Ectodermal cell (in vitro differentiated cells): Measurements from ENCODE around the gene MBNL2.

Source experiments
- H3K27ac ChIP-seq: 2 replicates; pipeline ENCODE4 v1.7.0; 2013; ENCODE audit warnings: mild to moderate bottlenecking, low read depth, low read length; ENCODE audit not compliant: insufficient read depth, poor library complexity, severe bottlenecking
- H3K27me3 ChIP-seq: 2 replicates; pipeline ENCODE4 v1.7.0; 2013; ENCODE audit warnings: mild to moderate bottlenecking, low read length; ENCODE audit not compliant: insufficient read depth, control insufficient read depth, poor library complexity, severe bottlenecking
- H3K36me3 ChIP-seq: one replicate; pipeline ENCODE4 v1.7.0; 2013; ENCODE audit warnings: low read length; ENCODE audit not compliant: control insufficient read depth, insufficient read depth
- H3K4me1 ChIP-seq: one replicate; pipeline ENCODE4 v1.7.0; 2013; ENCODE audit warnings: low read length; ENCODE audit not compliant: control insufficient read depth, insufficient read depth
- H3K4me3 ChIP-seq: 2 replicates; pipeline ENCODE4 v1.7.0; 2013; ENCODE audit warnings: low read depth, low read length, control low read depth; ENCODE audit not compliant: insufficient read depth
- H3K9me3 ChIP-seq: 2 replicates; pipeline ENCODE4 v1.7.0; 2013; ENCODE audit warnings: mild to moderate bottlenecking, low read length, moderate library complexity; ENCODE audit not compliant: control insufficient read depth
- WGBS, 2 experiments: methylation state at CpG; one replicate each; pipeline ENCODE4 v1.1.7; 2013; ENCODE audit warnings: missing lambda C conversion rate in 2 of 2; 5-methylcytosine and 5-hydroxymethylcytosine counted together

The MBNL2 gene

DNA sequence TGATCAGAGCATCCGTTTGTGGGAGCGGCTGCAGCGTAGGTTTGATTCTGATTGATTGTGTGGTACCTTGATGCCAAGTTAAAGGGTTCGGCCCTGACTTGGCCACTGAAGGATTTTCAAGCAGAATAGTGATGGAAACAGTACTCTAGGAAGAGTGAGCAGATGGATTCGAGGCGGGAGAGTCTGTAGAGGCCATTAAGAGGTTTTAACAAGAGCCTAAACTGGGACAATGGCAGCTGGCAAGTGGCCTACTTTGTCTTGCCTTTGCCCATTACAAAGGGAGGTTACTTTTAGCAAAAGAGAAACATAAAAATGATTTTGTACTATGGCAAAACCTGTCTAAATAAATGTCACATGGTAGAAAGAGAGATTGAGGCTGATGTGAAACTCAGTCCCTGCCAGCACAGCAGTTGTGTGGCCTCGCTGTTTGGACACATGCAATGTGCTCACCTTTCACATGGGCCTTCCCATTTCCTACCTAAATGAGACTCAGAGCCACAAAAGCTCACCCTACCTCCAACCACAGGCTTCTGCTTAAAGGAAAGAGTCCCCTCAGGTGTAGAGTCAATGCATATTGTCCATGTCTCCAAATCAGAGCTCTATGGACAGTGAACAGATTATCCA is 149.5 kb downstream of the MBNL2 start:
- Histone ChIP-seq H3K4me1 (peaks cover 10% of the 10 kb centered on the region), H3K27ac (no peak overlapping the region), H3K4me3 (no peak overlapping the region), H3K27me3 (no peaks in the 10 kb centered on the region), H3K36me3 (no peaks in the 10 kb centered on the region), H3K9me3 (no peaks in the 10 kb centered on the region)
- WGBS, 2 experiments: 96 to 97% methylated on average over 7 of the region's 7 CpGs

DNA sequence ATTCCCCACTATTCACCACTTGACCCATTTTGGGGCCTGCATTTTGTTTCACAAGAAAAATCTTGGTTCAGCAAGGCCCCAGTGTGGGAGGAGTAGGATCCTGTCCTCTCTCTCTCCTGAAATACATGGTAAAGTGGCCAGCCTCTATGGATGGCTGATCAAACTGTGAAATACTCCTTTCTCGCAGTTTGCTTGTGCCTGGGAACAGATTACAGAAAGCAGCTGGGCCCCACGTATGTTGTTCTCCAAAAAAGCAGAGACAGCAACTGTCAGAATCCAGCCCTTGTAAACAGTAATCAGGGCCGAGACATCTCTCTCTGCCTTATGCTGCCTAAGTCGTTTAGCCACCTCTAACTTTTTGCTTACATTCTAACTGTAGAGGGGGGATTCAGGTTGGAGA is 150.8 kb downstream of the MBNL2 start:
- Histone ChIP-seq H3K4me3 (no peak overlapping the region), H3K36me3 (no peaks in the 10 kb centered on the region), H3K27ac (no peak overlapping the region), H3K9me3 (no peaks in the 10 kb centered on the region), H3K27me3 (no peaks in the 10 kb centered on the region), H3K4me1 (no peaks in the 10 kb centered on the region)
- 81 to 86% methylated on average over 4 of the region's 4 CpGs for WGBS, 2 experiments

DNA sequence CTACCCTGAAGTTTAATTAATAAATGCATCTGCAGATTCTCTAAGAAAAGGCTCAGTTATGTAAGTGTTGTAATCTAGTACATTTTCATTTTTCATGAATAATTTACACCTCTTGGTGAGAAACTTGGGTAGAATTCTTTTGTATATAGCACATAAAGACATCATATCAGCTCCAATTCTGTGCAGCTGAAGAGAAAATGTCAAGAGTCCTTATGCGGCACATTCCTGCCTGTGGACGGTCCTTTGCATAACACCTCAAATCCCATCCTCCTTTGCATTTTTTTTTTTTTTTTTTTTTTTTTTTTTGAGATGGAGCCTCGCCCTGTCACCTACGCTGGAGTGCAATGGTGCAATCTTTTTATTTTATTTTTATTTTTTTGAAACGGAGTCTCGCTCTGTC is 151.7 kb downstream of the MBNL2 start:
- H3K27ac ChIP-seq: no peak overlapping the region
- H3K4me1 ChIP-seq: no peaks in the 10 kb centered on the region
- H3K4me3 ChIP-seq: no peak overlapping the region
- no peaks in the 10 kb centered on the region for H3K36me3 ChIP-seq
- 83 to 94% methylated on average over 6 of the region's 6 CpGs for WGBS, 2 experiments
- no peaks in the 10 kb centered on the region for H3K9me3 ChIP-seq
- no peaks in the 10 kb centered on the region for H3K27me3 ChIP-seq

DNA sequence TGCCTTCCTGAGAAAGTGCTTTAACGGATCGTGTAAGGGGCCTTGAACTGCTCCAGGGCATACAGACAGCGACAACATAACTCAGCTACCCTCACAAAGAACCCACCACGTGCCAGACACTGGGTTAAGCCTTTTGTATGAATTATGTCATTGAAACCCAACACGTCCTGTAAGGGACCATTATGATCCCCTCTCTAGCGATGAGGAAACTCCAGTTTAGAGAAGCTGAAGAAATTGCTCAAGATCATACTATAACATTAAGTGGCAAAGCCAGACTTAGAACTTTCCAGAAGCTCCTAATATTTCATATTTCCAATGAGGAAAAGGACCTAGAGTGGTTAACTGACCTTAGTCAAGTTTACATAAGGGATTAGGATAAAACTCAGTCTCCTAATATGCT is 154.8 kb downstream of the MBNL2 start:
- H3K27me3 ChIP-seq: no peaks in the 10 kb centered on the region
- H3K4me3 ChIP-seq: no peak overlapping the region
- no peaks in the 10 kb centered on the region for H3K4me1 ChIP-seq
- H3K27ac ChIP-seq: no peak overlapping the region
- 90 to 97% methylated on average over 5 to 6 of the region's 6 CpGs for WGBS, 2 experiments
- H3K36me3 ChIP-seq: no peaks in the 10 kb centered on the region
- no peaks in the 10 kb centered on the region for H3K9me3 ChIP-seq

DNA sequence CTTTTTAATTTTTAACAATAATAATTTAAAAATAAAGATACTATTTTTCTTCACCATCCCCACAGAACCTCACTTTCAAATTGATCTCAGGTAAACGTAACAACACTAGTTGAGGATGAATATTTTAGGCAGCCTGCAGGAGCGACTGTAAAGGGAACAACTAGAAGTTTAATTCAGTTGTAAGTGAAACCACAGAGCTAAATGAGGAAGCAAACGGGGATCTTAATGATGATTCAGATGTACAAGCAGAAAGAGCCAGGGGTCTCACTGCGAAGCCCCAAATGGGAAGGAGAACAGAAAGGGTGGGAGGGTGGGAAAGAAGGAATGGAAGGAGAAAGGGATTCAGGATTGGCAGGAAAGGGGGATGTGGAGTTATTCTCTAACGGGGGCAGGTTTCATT is 157.3 kb downstream of the MBNL2 start:
- Histone ChIP-seq H3K27me3 (no peaks in the 10 kb centered on the region), H3K36me3 (no peaks in the 10 kb centered on the region), H3K27ac (no peak overlapping the region), H3K4me3 (no peak overlapping the region), H3K4me1 (no peaks in the 10 kb centered on the region), H3K9me3 (no peaks in the 10 kb centered on the region)
- 91 to 94% methylated on average over 5 of the region's 5 CpGs for WGBS, 2 experiments

DNA sequence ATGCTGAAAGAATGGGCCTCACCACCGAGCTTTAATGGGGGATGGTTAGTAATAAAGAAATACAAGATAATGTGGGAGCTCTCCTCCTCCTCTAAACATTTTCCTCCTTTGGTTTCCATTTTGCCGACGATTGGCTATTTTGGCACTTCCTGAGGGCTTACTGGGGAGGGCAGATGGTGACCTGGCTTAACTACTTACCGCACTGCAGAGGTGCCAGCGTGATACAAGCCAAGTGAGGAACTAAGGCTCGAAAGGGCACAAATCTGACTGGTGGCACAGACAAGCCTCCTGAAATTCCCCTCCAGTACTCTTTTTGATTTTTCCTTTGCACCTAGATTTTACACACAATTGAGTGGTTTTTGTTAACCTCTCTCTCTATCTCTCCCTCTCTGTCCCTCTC is 158.6 kb downstream of the MBNL2 start:
- H3K4me1 ChIP-seq: no peaks in the 10 kb centered on the region
- no peaks in the 10 kb centered on the region for H3K9me3 ChIP-seq
- H3K4me3 ChIP-seq: no peak overlapping the region
- 90 to 95% methylated on average over 5 to 6 of the region's 6 CpGs for WGBS, 2 experiments
- H3K27me3 ChIP-seq: no peaks in the 10 kb centered on the region
- H3K27ac ChIP-seq: no peak overlapping the region
- H3K36me3 ChIP-seq: no peaks in the 10 kb centered on the region

DNA sequence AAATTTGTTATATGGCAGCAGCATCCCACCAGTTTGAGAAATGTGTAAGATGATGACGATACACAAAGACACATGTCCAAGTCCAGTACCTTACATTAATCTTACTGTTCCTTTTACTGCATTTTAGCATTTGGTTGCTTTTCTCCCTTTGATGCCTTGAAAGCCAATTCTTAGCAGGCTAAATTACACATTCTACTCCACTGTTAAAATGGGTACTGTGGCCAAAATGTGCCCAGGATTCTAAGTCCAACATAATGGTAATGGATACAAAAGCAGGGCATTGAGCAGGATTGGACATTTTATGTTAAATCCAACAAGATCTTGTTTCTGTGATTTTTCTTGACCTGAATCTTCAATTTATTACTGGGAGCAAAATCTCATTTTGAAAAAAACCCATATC is 159.1 kb downstream of the MBNL2 start:
- 89 to 100% methylated on average over 1 of the region's 1 CpG for WGBS, 2 experiments
- H3K4me3 ChIP-seq: no peak overlapping the region
- H3K9me3 ChIP-seq: no peaks in the 10 kb centered on the region
- no peak overlapping the region for H3K27ac ChIP-seq
- no peaks in the 10 kb centered on the region for H3K4me1 ChIP-seq
- H3K27me3 ChIP-seq: no peaks in the 10 kb centered on the region
- no peaks in the 10 kb centered on the region for H3K36me3 ChIP-seq

DNA sequence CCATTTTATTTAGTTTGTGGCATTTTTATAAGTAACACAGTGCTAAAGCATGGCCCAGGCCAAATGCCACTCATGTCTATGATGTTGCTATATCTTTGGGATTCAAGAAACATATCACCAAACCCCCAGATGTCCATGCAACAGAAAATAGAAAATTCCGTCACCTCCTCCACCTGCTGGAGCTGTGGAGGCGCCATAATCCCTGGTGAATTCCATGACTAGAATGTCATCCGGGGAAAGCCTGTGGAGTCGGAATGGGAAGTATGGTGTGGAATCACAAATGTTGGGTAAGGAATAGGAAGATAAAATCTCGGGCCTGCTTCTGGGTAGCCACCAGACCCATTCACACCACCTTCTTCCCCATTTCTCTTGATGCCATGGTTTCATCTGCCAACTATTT is 160.1 kb downstream of the MBNL2 start:
- Histone ChIP-seq H3K4me3 (no peak overlapping the region), H3K27ac (no peak overlapping the region), H3K36me3 (no peaks in the 10 kb centered on the region), H3K9me3 (no peaks in the 10 kb centered on the region), H3K4me1 (no peaks in the 10 kb centered on the region), H3K27me3 (no peaks in the 10 kb centered on the region)
- WGBS, 2 experiments: 94 to 98% methylated on average over 5 of the region's 5 CpGs

DNA sequence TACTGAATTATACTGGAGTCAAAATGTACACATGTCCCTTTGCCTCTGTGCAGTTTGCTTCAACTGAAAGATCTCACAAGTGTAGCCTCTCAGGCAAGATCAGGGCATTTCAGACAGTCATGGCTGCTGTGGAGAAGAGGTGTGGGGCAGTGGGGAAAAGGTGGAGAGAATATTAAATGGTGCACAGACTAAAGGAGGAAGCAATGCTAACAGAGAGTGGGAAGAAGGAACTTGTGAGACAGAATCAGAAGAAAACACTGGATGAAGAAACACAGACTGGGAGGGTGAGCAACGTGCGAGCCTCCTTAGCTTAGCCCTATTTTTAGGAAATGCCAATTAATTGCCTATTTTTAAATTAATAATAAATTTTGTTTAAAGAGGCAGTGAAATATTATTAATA is 162.2 kb downstream of the MBNL2 start:
- Histone ChIP-seq H3K27me3 (no peaks in the 10 kb centered on the region), H3K27ac (no peak overlapping the region), H3K4me1 (no peaks in the 10 kb centered on the region), H3K9me3 (no peaks in the 10 kb centered on the region), H3K4me3 (no peak overlapping the region), H3K36me3 (no peaks in the 10 kb centered on the region)
- 83% methylated on average over 2 of the region's 2 CpGs; no CpG with 5 or more reads in 1 of the 2 experiments for WGBS, 2 experiments

DNA sequence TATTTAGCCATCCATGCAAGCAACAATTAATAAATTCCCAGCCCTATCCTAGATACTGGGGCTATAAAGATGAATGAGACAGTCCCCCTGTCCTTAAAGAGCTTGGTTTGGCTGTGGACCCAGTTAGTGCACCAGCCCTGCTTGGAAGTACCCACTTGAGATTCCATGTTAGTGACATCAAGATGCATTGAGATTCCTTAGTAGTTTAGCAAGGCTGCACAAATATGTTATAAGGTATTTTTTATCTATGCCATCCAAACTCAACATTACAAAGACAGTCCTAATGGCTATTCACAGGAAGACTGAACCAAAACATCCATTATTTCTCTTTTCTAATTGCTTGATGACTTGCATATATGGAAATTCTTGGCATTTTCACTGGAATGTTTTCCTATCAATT is 163.0 kb downstream of the MBNL2 start:
- Histone ChIP-seq H3K27me3 (no peaks in the 10 kb centered on the region), H3K9me3 (no peaks in the 10 kb centered on the region), H3K4me3 (no peak overlapping the region), H3K4me1 (no peaks in the 10 kb centered on the region), H3K36me3 (no peaks in the 10 kb centered on the region), H3K27ac (no peak overlapping the region)

DNA sequence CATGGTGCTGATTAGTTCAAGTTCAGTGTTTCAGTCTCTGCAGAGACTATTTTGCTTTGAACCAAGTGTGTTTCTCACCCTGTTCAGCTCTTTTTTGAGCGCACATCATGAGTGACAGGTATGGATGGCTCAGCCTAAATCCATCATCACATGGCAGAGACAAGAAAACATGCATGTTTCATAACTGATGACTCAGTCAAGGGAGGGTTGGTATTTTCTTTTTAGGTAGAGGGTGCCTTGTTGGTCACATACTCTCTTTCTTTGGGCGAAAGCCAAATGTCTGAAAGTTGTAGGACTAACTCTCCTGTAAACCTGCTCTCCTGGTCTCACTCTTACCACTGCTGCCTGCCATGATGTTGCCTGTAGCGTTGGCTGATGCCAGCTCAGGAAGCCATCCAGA is 163.7 kb downstream of the MBNL2 start:
- WGBS, 2 experiments: 85 to 96% methylated on average over 3 of the region's 3 CpGs
- Histone ChIP-seq H3K4me3 (no peak overlapping the region), H3K36me3 (no peaks in the 10 kb centered on the region), H3K27ac (no peak overlapping the region), H3K4me1 (no peaks in the 10 kb centered on the region), H3K9me3 (no peaks in the 10 kb centered on the region), H3K27me3 (no peaks in the 10 kb centered on the region)
